PC-3 (cell line): ENCODE results near the gene HDLBP. TPM values are rescaled to one million over a fixed set of nuclear protein-coding genes. Genes with fewer than 3 reads are reported as not detected.

Experiments used
- ATAC-seq: fragments of 200-7000 bp; cut with Tn5 transposase; 2 replicates; pipeline ENCODE4 v1.9.1; 2020; ENCODE audit warnings: mild to moderate bottlenecking, moderate library complexity
- BruUV-seq: library from RNA; stranded (reverse); fragments of 400-500 nt; replicated peaks from 2 replicates; lab custom pipeline; 2021; lab: Mats Ljungman, UMichigan
- CTCF ChIA-PET: fragments of 300-600 bp; sonication (Branson Sonifier 250); formaldehyde crosslinking; loops from one replicate; lab custom pipeline; 2022; ENCODE audit warnings: antibody characterized with exemption; lab: Charles Lee
- POLR2A ChIA-PET: fragments of 300-600 bp; sonication (Branson Sonifier 250); formaldehyde crosslinking; loops from one replicate; lab custom pipeline; 2022; ENCODE audit warnings: antibody characterized with exemption; ENCODE audit not compliant: unreplicated experiment; lab: Charles Lee
- DNase-seq: peaks from one replicate; pipeline ENCODE4 v3.0.0-alpha.2; 2015
- H2AFZ ChIP-seq: fragments of 300-600 bp; sonication (generic); 2 replicates; pipeline ENCODE4 v1.6.0; 2016; ENCODE audit warnings: antibody characterized with exemption, low read length
- H3F3A ChIP-seq: fragments of 300-600 bp; sonication (generic); one replicate; pipeline ENCODE4 v1.6.0; 2017; ENCODE audit warnings: antibody characterized with exemption, low read length, control low read depth, mild to moderate bottlenecking; ENCODE audit not compliant: unreplicated experiment
- H3K27ac ChIP-seq: fragments of 300-600 bp; sonication (generic); 2 replicates; pipeline ENCODE4 v1.5.1; 2016; ENCODE audit warnings: mild to moderate bottlenecking, low read length
- H3K27me3 ChIP-seq: fragments of 300-600 bp; sonication (generic); 2 replicates; pipeline ENCODE4 v1.6.1; 2016; ENCODE audit warnings: low read length, mixed read lengths
- H3K36me3 ChIP-seq: fragments of 300-600 bp; sonication (generic); 2 replicates; pipeline ENCODE4 v1.6.1; 2016; ENCODE audit warnings: low read depth, mixed run types, low read length, mixed read lengths
- H3K4me1 ChIP-seq: fragments of 300-600 bp; sonication (generic); 2 replicates; pipeline ENCODE4 v1.5.1; 2016; ENCODE audit warnings: low read length; ENCODE audit not compliant: insufficient read depth
- H3K4me2 ChIP-seq: fragments of 300-600 bp; sonication (generic); 2 replicates; pipeline ENCODE4 v1.6.0; 2016; ENCODE audit warnings: low read length
- H3K4me3 ChIP-seq: fragments of 300-600 bp; sonication (generic); 2 replicates; pipeline ENCODE4 v1.5.1; 2016; ENCODE audit warnings: mild to moderate bottlenecking, low read length, mixed read lengths
- H3K79me2 ChIP-seq: fragments of 300-600 bp; sonication (generic); 2 replicates; pipeline ENCODE4 v1.6.1; 2017; ENCODE audit warnings: low read length, mixed read lengths
- H3K9ac ChIP-seq: fragments of 300-600 bp; sonication (generic); 2 replicates; pipeline ENCODE4 v1.6.0; 2016; ENCODE audit warnings: mild to moderate bottlenecking, low read length
- H3K9me2 ChIP-seq: fragments of 300-600 bp; sonication (generic); replicated peaks from 2 replicates; pipeline ENCODE4 v1.6.1; 2016; ENCODE audit warnings: mixed run types, low read length, mixed read lengths
- H3K9me3 ChIP-seq: fragments of 300-600 bp; sonication (generic); 2 replicates; pipeline ENCODE4 v1.6.1; 2016; ENCODE audit warnings: low read length, mixed read lengths
- H4K20me1 ChIP-seq: fragments of 300-600 bp; sonication (generic); 2 replicates; pipeline ENCODE4 v1.6.1; 2016; ENCODE audit warnings: low read length, mixed read lengths
- CTCF ChIP-seq: fragments of 300-600 bp; sonication (generic); conservative IDR thresholded peaks from 2 replicates; pipeline ENCODE4 v1.5.1; 2017; ENCODE audit warnings: antibody characterized with exemption, low read depth, mild to moderate bottlenecking, low read length
- EZH2 ChIP-seq: fragments of 300-600 bp; sonication (generic); IDR thresholded peaks from one replicate; pipeline ENCODE4 v1.6.1; 2017; ENCODE audit warnings: antibody characterized with exemption, mild to moderate bottlenecking, low read length; ENCODE audit not compliant: unreplicated experiment
- EZH2phosphoT487 ChIP-seq: fragments of 300-600 bp; sonication (generic); IDR thresholded peaks from 2 replicates; pipeline ENCODE4 v1.6.1; 2018; ENCODE audit warnings: mild to moderate bottlenecking, antibody characterized with exemption, low read length, borderline replicate concordance
- intact Hi-C: fragments of 100-400 bp; cut with micrococcal nuclease; formaldehyde crosslinking; loops from 2 replicates; pipeline ENCODE4 v1.9.0; 2023
- total RNA-seq: library from RNA; depleted of rRNA; stranded (reverse); fragments of >200 nt; gene quantifications from 2 replicates; pipeline ENCODE4 v1.2.3, GENCODE V29; 2014

Gene HDLBP
- total RNA-seq, 1 experiment from 2014 or later, result 410 TPM

DNA sequence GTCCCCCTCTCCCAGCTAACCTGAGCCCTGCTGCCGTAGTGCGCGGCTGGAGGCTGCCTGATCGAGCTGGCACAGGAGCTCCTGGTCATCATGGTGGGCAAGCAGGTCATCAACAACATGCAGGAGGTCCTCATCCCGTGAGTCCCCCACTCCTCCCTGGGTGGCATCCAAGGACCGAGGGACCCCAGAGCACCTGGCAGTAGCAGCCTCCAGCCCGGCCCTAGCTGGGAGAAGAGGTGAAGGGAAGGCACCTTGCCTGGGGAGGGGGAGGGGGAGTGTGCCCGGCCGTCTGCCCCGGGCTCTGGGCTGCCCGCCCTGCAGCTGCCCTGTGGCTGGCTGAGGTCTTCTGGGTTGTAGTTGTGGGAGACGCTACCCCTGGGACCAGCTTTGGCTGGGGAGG, 100.7 kb downstream of the HDLBP start:
- Histone ChIP-seq H3K27ac (no peak overlapping the region), H3K4me3 (no peak overlapping the region), H2AFZ (no peak overlapping the region), H3K9ac (no peak overlapping the region), H4K20me1 (no peaks in the 10 kb centered on the region), H3K4me1 (no peaks in the 10 kb centered on the region), H3K9me3 (no peaks in the 10 kb centered on the region), H3K4me2 (no peak overlapping the region), H3K27me3 (no peaks in the 10 kb centered on the region), H3F3A (no peaks in the 10 kb centered on the region), H3K9me2 (no peaks in the 10 kb centered on the region), H3K36me3 (no peaks in the 10 kb centered on the region), H3K79me2 (peaks cover under 1% of the 10 kb centered on the region; the same call in 1 of the 2 replicates)
- ChIA-PET POLR2A (no interaction called here), CTCF (no interaction called here)
- no TSS peak for BruUV-seq
- ATAC-seq, result no peak
- intact Hi-C loops, result no loop called here
- DNase-seq, result no peak
- no peak for TF ChIP-seq EZH2phosphoT487
- TF ChIP-seq EZH2, result no peak
- TF ChIP-seq CTCF, result no peak

DNA sequence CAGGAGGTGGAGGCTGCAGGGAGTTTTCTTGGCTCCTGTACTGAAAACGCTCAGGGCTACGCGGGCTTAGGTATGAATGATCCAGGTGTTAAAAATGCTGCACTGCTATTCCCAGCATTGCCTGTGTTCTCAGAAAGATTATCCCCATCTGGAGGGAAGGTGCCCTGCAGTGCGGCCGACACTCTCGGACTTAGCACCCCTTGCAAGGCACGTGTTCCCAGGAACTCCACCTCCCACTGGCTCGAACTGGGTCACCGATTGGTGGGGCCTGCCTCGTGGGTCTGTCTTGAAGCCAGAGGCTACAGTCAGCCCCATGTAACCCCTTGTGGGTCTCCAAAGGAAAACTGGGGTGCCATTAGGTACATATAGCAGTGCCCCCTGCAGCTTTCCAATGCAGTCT, 101.3 kb downstream of the HDLBP start:
- H3K36me3 ChIP-seq, result no peaks in the 10 kb centered on the region
- ATAC-seq (no peak), DNase-seq (no peak)
- no peaks in the 10 kb centered on the region for H3K9me2 ChIP-seq
- intact Hi-C loops, result no loop called here
- TF ChIP-seq EZH2 (no peak), CTCF (no peak), EZH2phosphoT487 (no peak)
- H3F3A ChIP-seq, result no peaks in the 10 kb centered on the region
- no peak overlapping the region for H3K9ac ChIP-seq
- H3K4me2 ChIP-seq, result no peak overlapping the region
- no peak overlapping the region for H3K27ac ChIP-seq
- ChIA-PET POLR2A (no interaction called here), CTCF (no interaction called here)
- no peak overlapping the region for H2AFZ ChIP-seq
- H3K4me1 ChIP-seq, result no peaks in the 10 kb centered on the region
- H3K9me3 ChIP-seq, result no peaks in the 10 kb centered on the region
- H3K79me2 ChIP-seq, result no peaks in the 10 kb centered on the region
- BruUV-seq, result no TSS peak
- H4K20me1 ChIP-seq, result no peaks in the 10 kb centered on the region
- no peaks in the 10 kb centered on the region for H3K27me3 ChIP-seq
- no peak overlapping the region for H3K4me3 ChIP-seq

- no peaks in the 10 kb centered on the region for H3K9me3 ChIP-seq
- no peak overlapping the region for H3K27ac ChIP-seq
- no peaks in the 10 kb centered on the region for H3K27me3 ChIP-seq
- no TSS peak for BruUV-seq
- ATAC-seq, result no peak
- CTCF ChIA-PET, result no interaction called here
- no peaks in the 10 kb centered on the region for H3F3A ChIP-seq
- no peaks in the 10 kb centered on the region for H3K36me3 ChIP-seq
- no peak overlapping the region for H3K9ac ChIP-seq
- POLR2A ChIA-PET, result no interaction called here
- no peaks in the 10 kb centered on the region for H3K79me2 ChIP-seq
- no peaks in the 10 kb centered on the region for H3K4me1 ChIP-seq
- H4K20me1 ChIP-seq, result no peaks in the 10 kb centered on the region
- H2AFZ ChIP-seq, result no peak overlapping the region
- no peak overlapping the region for H3K4me3 ChIP-seq
- H3K4me2 ChIP-seq, result no peak overlapping the region
- intact Hi-C loops, result no loop called here
- no peak for DNase-seq
- H3K9me2 ChIP-seq, result no peaks in the 10 kb centered on the region
- TF ChIP-seq EZH2, result no peak
- no peak for TF ChIP-seq CTCF
- TF ChIP-seq EZH2phosphoT487, result no peak
Observed at GRCh38 chr2:241213567-241213966, 101.9 kb downstream of the HDLBP start.
